ENCODE data around the gene NT5C3B. TPM values are rescaled to one million over a fixed set of nuclear protein-coding genes. Genes with fewer than 3 reads are reported as not detected.

NT5C3B gene
- total and polyA plus RNA-seq, 4 donors = 34.9 to 68.5 (median 37.9) TPM

DNA sequence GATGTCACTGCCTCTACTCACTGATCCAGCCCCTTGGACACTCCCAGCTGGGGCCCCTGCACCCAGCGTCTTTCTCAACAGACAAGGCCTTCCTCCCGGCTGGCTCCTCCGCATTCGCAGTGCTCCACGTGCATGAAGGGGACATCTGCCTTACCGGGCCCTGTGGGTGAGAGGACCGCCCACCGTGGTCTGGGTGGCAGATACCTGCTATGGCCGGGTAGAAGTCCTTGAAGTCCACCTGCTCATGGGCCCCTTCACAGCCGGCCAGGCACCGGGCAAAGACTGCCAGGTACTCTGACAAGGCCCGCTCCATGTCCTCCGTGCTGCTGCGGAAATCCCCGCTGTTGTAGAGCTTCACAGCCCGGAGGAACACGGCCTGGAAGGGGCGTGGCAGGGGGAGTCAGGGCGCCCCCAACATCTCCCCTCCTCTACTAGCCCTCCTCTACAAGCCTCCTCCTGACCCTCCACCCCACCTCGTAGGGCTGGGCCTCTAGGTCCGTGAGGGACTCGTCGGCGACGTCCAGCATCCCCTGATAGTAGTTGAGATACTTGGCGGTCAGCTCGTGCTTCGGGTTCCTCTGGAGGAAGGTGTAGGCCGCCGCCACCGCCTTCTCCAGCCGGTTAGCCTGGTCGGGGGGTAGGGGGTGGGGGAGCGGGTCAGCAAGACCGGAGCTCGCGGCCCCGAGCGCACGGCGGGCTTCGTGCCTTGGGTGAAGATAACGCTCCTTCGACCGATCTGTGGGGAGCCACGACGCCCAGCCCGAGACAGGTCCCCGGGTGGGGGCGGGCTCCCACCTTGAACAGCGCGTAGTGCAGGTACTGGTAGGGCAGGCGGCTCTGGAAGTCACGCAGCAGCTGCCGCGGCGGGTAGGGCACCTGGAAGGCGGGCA is 25.1 kb downstream of the NT5C3B start:
- DNase-seq (no peak), ATAC-seq (ENCODE audit: insufficient read depth, low FRiP score) (no peak)
- peak overlapping the region in 1 of 2 donors; percentile 64 for H3K27ac ChIP-seq (ENCODE audit: low read depth in 1 of 2, low read length in 1 of 2)
- peaks cover 0 to 23% (median 13%) of the 10 kb centered on the region in 5 donors for H3K4me1 ChIP-seq (ENCODE audit: control insufficient read depth in 5 of 5, insufficient read depth in 5 of 5, low read length in 5 of 5)
- peaks cover 0 to 6% (median 1%) of the 10 kb centered on the region in 4 donors for H3K36me3 ChIP-seq (ENCODE audit: control insufficient read depth in 4 of 4, insufficient read depth in 4 of 4, low read length in 4 of 4)
- WGBS, 2 donors = 31% methylated on average over 58 of the region's 58 CpGs
- no peaks in the 10 kb centered on the region for H3K9me3 ChIP-seq (ENCODE audit: control insufficient read depth in 4 of 4, insufficient read depth in 3 of 4, low read length in 3 of 4)
- TF ChIP-seq, protein P1, sequence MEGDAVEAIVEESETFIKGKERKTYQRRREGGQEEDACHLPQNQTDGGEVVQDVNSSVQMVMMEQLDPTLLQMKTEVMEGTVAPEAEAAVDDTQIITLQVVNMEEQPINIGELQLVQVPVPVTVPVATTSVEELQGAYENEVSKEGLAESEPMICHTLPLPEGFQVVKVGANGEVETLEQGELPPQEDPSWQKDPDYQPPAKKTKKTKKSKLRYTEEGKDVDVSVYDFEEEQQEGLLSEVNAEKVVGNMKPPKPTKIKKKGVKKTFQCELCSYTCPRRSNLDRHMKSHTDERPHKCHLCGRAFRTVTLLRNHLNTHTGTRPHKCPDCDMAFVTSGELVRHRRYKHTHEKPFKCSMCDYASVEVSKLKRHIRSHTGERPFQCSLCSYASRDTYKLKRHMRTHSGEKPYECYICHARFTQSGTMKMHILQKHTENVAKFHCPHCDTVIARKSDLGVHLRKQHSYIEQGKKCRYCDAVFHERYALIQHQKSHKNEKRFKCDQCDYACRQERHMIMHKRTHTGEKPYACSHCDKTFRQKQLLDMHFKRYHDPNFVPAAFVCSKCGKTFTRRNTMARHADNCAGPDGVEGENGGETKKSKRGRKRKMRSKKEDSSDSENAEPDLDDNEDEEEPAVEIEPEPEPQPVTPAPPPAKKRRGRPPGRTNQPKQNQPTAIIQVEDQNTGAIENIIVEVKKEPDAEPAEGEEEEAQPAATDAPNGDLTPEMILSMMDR (IDR thresholded peaks at IDR 0.05; ENCODE audit: control extremely low read depth, extremely low read depth) = no peak
- no peaks in the 10 kb centered on the region for H3K27me3 ChIP-seq (ENCODE audit: control insufficient read depth in 3 of 3, insufficient read depth in 3 of 3, low read length in 2 of 3)
- peak overlapping the region in 1 of 2 donors; percentile 23 for H3K9ac ChIP-seq (ENCODE audit: insufficient read depth in 1 of 2, low read length in 2 of 2)
- H3K4me3 ChIP-seq = peak overlapping the region; percentile 79

DNA sequence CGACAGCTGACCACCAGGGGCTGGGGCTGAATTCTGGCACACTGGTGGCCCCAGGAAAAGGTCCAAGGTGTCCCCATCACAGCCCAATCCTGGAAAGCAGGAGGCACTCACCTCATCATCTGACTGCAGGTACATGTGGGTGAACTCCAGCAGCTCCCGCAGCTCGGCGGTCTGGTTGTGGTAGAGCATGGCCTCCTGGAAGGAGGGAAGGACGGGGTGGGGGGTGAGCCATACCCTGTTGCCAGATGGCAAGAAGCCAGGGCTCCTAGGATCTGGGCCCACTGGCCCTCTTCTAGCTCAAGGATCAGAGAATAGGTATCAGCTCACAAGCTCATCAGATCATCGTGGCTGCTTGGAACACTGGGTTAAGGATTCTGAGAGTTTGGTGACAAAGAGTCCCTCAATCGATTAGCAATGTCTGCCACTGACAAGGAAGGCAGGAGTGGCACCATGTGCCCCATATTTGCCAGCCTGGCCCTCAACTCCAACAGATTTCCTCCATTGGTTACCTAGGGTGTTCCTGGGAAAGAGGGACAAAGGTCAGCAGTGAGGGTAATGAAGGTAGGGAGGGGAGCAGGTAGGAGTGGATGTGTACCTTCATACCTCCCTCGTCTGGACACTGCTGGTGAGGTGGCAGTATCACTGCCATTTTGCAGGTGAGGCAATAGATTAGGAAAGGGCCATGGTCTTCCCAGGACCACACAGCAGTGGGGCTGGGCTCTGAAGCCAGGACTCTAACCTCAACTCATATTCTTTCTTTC is 29.2 kb downstream of the NT5C3B start:
- TF ChIP-seq, protein P1 (IDR thresholded peaks at IDR 0.05; ENCODE audit: control extremely low read depth, extremely low read depth) = no peak
- ATAC-seq (ENCODE audit: insufficient read depth, low FRiP score) (no peak), DNase-seq (no peak)
- Histone ChIP-seq H3K36me3 (ENCODE audit: control insufficient read depth in 4 of 4, insufficient read depth in 4 of 4, low read length in 4 of 4) (peaks cover 0 to 10% (median 4%) of the 10 kb centered on the region in 4 donors), H3K27ac (ENCODE audit: low read depth in 1 of 2, low read length in 1 of 2) (no peak overlapping the region), H3K4me3 (no peak overlapping the region), H3K4me1 (ENCODE audit: control insufficient read depth in 5 of 5, insufficient read depth in 5 of 5, low read length in 5 of 5) (peaks cover 0 to 14% (median 10%) of the 10 kb centered on the region in 5 donors), H3K27me3 (ENCODE audit: control insufficient read depth in 3 of 3, insufficient read depth in 3 of 3, low read length in 2 of 3) (no peaks in the 10 kb centered on the region), H3K9ac (ENCODE audit: insufficient read depth in 1 of 2, low read length in 2 of 2) (no peak overlapping the region), H3K9me3 (ENCODE audit: control insufficient read depth in 4 of 4, insufficient read depth in 3 of 4, low read length in 3 of 4) (no peaks in the 10 kb centered on the region)
- 91 to 93% methylated on average over 8 of the region's 8 CpGs for whole genome bisulfite sequencing, 2 donors

DNA sequence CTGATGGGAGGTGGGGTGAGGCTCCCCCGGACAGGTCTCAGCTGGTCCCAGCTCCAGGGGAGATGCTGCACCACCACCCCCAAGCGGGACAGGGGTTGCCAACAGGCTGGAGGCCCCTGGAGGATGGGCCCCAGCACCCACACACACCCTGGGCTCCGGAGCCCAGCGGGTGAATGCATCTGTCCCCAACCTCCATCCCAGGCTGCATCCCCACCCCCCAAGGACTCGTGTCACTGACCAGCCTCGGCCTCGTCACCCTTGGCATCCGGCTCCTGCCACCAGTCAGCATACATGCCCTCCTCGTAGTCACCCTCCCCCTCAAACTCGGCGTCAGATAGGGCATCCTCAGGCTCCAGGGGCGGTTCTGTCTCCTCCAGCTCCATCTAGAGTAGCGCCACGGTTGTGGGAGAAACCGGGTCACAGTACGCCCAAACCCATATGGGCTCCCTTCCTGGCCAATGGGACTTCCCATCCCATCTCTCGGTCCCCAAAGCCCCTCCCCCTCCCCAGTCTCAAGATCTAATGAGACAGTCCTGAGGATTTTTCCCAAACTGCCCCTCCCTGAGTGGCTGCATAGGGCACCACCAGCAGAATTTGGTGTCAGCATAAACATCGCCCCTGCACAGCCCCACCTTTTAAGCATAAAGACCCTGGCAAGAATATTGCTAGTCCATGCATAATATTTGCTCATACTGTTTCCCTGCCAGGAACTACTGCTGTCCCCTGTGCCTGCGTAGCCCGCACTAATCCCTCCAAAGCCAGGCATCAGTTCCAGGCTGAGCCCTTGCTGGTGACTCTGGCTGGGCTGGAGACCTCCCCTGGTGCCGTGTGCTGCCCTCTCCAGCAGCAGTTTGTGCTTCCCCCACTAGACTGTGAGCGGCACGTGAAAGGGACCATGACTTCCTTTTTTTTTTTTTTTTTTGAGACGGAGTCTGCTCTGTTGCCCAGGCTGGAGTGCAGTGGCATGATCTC is 32.7 kb downstream of the NT5C3B start:
- no peak overlapping the region for H3K27ac ChIP-seq (ENCODE audit: low read depth in 1 of 2, low read length in 1 of 2)
- 71 to 77% methylated on average over 23 to 24 of the region's 24 CpGs for WGBS, 2 donors
- no peak overlapping the region for H3K9ac ChIP-seq (ENCODE audit: insufficient read depth in 1 of 2, low read length in 2 of 2)
- DNase-seq (no peak), ATAC-seq (ENCODE audit: insufficient read depth, low FRiP score) (no peak)
- H3K27me3 ChIP-seq (ENCODE audit: control insufficient read depth in 3 of 3, insufficient read depth in 3 of 3, low read length in 2 of 3) = no peaks in the 10 kb centered on the region
- H3K36me3 ChIP-seq (ENCODE audit: control insufficient read depth in 4 of 4, insufficient read depth in 4 of 4, low read length in 4 of 4) = peaks cover 0 to 10% (median 4%) of the 10 kb centered on the region in 4 donors
- H3K4me1 ChIP-seq (ENCODE audit: control insufficient read depth in 5 of 5, insufficient read depth in 5 of 5, low read length in 5 of 5) = peaks cover 0 to 10% (median 5%) of the 10 kb centered on the region in 5 donors
- H3K4me3 ChIP-seq = no peak overlapping the region
- TF ChIP-seq, protein P1 (IDR thresholded peaks at IDR 0.05; ENCODE audit: control extremely low read depth, extremely low read depth) = no peak
- H3K9me3 ChIP-seq (ENCODE audit: control insufficient read depth in 4 of 4, insufficient read depth in 3 of 4, low read length in 3 of 4) = no peaks in the 10 kb centered on the region
